Measurements from ENCODE around the gene PBXIP1.

Gene PBXIP1

GRCh38 chr1:154931940-154932487 is 23.9 kb downstream of the PBXIP1 start:
- DNase-seq (ENCODE audit: low spot score) (peak; percentile 80), ATAC-seq (ENCODE audit: low read depth) (peak; percentile 72)
- no peaks in the 10 kb centered on the region for H3K27me3 ChIP-seq (ENCODE audit: insufficient read depth, poor library complexity, severe bottlenecking)
- H3K4me3 ChIP-seq (ENCODE audit: severe bottlenecking), result no peak overlapping the region
- peak overlapping the region; percentile 64 for H3K27ac ChIP-seq (ENCODE audit: poor library complexity, severe bottlenecking)
- peaks cover 12% of the 10 kb centered on the region for H3K36me3 ChIP-seq (ENCODE audit: low read depth)
- TF ChIP-seq CTCF (IDR thresholded peaks at IDR 0.05; ENCODE audit: poor library complexity, severe bottlenecking), result no peak
- peaks cover 19% of the 10 kb centered on the region for H3K4me1 ChIP-seq (ENCODE audit: insufficient read depth, poor library complexity, severe bottlenecking)
- no peaks in the 10 kb centered on the region for H3K9me3 ChIP-seq (ENCODE audit: severe bottlenecking)

- no peaks in the 10 kb centered on the region for H3K27me3 ChIP-seq (ENCODE audit: insufficient read depth, poor library complexity, severe bottlenecking)
- H3K36me3 ChIP-seq (ENCODE audit: low read depth), result peaks cover 28% of the 10 kb centered on the region
- no peak overlapping the region for H3K4me3 ChIP-seq (ENCODE audit: severe bottlenecking)
- no peak for DNase-seq (ENCODE audit: low spot score)
- no peaks in the 10 kb centered on the region for H3K9me3 ChIP-seq (ENCODE audit: severe bottlenecking)
- no peak overlapping the region for H3K27ac ChIP-seq (ENCODE audit: poor library complexity, severe bottlenecking)
- TF ChIP-seq CTCF (IDR thresholded peaks at IDR 0.05; ENCODE audit: poor library complexity, severe bottlenecking), result no peak
- no peaks in the 10 kb centered on the region for H3K4me1 ChIP-seq (ENCODE audit: insufficient read depth, poor library complexity, severe bottlenecking)
- ATAC-seq (ENCODE audit: low read depth), result no peak
Observed at GRCh38 chr1:154926201-154926600, 29.7 kb downstream of the PBXIP1 start.

GRCh38 chr1:154925335-154926170 is 30.3 kb downstream of the PBXIP1 start:
- Histone ChIP-seq H3K4me3 (ENCODE audit: severe bottlenecking) (no peak overlapping the region), H3K4me1 (ENCODE audit: insufficient read depth, poor library complexity, severe bottlenecking) (no peaks in the 10 kb centered on the region), H3K9me3 (ENCODE audit: severe bottlenecking) (no peaks in the 10 kb centered on the region), H3K36me3 (ENCODE audit: low read depth) (peaks cover 28% of the 10 kb centered on the region), H3K27me3 (ENCODE audit: insufficient read depth, poor library complexity, severe bottlenecking) (no peaks in the 10 kb centered on the region), H3K27ac (ENCODE audit: poor library complexity, severe bottlenecking) (no peak overlapping the region)
- ATAC-seq (ENCODE audit: low read depth) (0 out of 3 replicates have a peak, but pooled peaks have one; percentile 33), DNase-seq (ENCODE audit: low spot score) (no peak)
- TF ChIP-seq CTCF (IDR thresholded peaks at IDR 0.05; ENCODE audit: poor library complexity, severe bottlenecking), result no peak

- H3K4me1 ChIP-seq (ENCODE audit: insufficient read depth, poor library complexity, severe bottlenecking), result no peaks in the 10 kb centered on the region
- H3K36me3 ChIP-seq (ENCODE audit: low read depth), result peaks cover 25% of the 10 kb centered on the region
- TF ChIP-seq CTCF (IDR thresholded peaks at IDR 0.05; ENCODE audit: poor library complexity, severe bottlenecking), result no peak
- no peak for DNase-seq (ENCODE audit: low spot score)
- no peaks in the 10 kb centered on the region for H3K27me3 ChIP-seq (ENCODE audit: insufficient read depth, poor library complexity, severe bottlenecking)
- no peak overlapping the region for H3K4me3 ChIP-seq (ENCODE audit: severe bottlenecking)
- no peak overlapping the region for H3K27ac ChIP-seq (ENCODE audit: poor library complexity, severe bottlenecking)
- no peaks in the 10 kb centered on the region for H3K9me3 ChIP-seq (ENCODE audit: severe bottlenecking)
- ATAC-seq (ENCODE audit: low read depth), result no peak
Observed at GRCh38 chr1:154923695-154924094, 32.2 kb downstream of the PBXIP1 start.

- Histone ChIP-seq H3K4me3 (ENCODE audit: severe bottlenecking) (no peak overlapping the region), H3K4me1 (ENCODE audit: insufficient read depth, poor library complexity, severe bottlenecking) (no peaks in the 10 kb centered on the region), H3K27ac (ENCODE audit: poor library complexity, severe bottlenecking) (no peak overlapping the region), H3K9me3 (ENCODE audit: severe bottlenecking) (no peaks in the 10 kb centered on the region), H3K27me3 (ENCODE audit: insufficient read depth, poor library complexity, severe bottlenecking) (no peaks in the 10 kb centered on the region), H3K36me3 (ENCODE audit: low read depth) (no peaks in the 10 kb centered on the region)
- no peak for TF ChIP-seq CTCF (IDR thresholded peaks at IDR 0.05; ENCODE audit: poor library complexity, severe bottlenecking)
- ATAC-seq (ENCODE audit: low read depth) (no peak), DNase-seq (ENCODE audit: low spot score) (no peak)
Observed at GRCh38 chr1:154913273-154913672, 42.6 kb downstream of the PBXIP1 start.

Measured in RWPE2 (cell line).